MV-4-11 (cell line): ENCODE results near the gene APOBEC3A.
"Not testable (repeated sequence)": the region's sequence is repeated elsewhere in the genome, so short reads cannot be mapped to it uniquely, and the experiment has no call there.

Source experiments
- DNase-seq: peaks from one replicate; lab custom pipeline; 2025; lab: John Stamatoyannopoulos, UW

APOBEC3A gene

GRCh38 chr22:38943201-38943600, 14.2 kb upstream of the APOBEC3A start:
- peak; percentile 54 for DNase-seq

- DNase-seq, result no peak
Observed at GRCh38 chr22:38943882-38944281, 13.5 kb upstream of the APOBEC3A start.

GRCh38 chr22:38944653-38945052, 12.8 kb upstream of the APOBEC3A start:
- no peak for DNase-seq

- DNase-seq, result not testable (repeated sequence)
Observed at GRCh38 chr22:38945706-38946338, 11.6 kb upstream of the APOBEC3A start.

GRCh38 chr22:38946771-38947170, 10.6 kb upstream of the APOBEC3A start:
- DNase-seq, result no peak

GRCh38 chr22:38947321-38948140, 9.9 kb upstream of the APOBEC3A start:
- DNase-seq, result peak; percentile 89

GRCh38 chr22:38948181-38948940, 9.0 kb upstream of the APOBEC3A start:
- no peak for DNase-seq

GRCh38 chr22:38949889-38950405, 7.5 kb upstream of the APOBEC3A start:
- DNase-seq, result no peak

- DNase-seq, result no peak
Observed at GRCh38 chr22:38950527-38951295, 6.7 kb upstream of the APOBEC3A start.

GRCh38 chr22:38951734-38952133, 5.7 kb upstream of the APOBEC3A start:
- peak; percentile 61 for DNase-seq

GRCh38 chr22:38952281-38952993, 5.0 kb upstream of the APOBEC3A start:
- peak; percentile 20 for DNase-seq

- DNase-seq, result no peak
Observed at GRCh38 chr22:38953091-38953490, 4.3 kb upstream of the APOBEC3A start.

GRCh38 chr22:38953577-38954413, 3.6 kb upstream of the APOBEC3A start:
- peak; percentile 72 for DNase-seq

GRCh38 chr22:38954414-38955043, 2.9 kb upstream of the APOBEC3A start:
- no peak for DNase-seq

GRCh38 chr22:38955250-38955905, 2.0 kb upstream of the APOBEC3A start:
- DNase-seq, result no peak

GRCh38 chr22:38955926-38956325, 1.5 kb upstream of the APOBEC3A start:
- DNase-seq, result no peak

GRCh38 chr22:38956551-38956950, 858 bp upstream of the APOBEC3A start:
- no peak for DNase-seq

GRCh38 chr22:38957808-38958650, 620 bp downstream of the APOBEC3A start:
- no peak for DNase-seq
